H9 (cell line): ENCODE results near the gene LSG1. TPM values are rescaled to one million over a fixed set of nuclear protein-coding genes. Genes with fewer than 3 reads are reported as not detected.

Experiments
- DNase-seq: peaks from one replicate; pipeline ENCODE4 v3.0.0-alpha.2; 2017
- H2AFZ ChIP-seq: one replicate; pipeline ENCODE4 v1.6.1; 2013; ENCODE audit warnings: mild to moderate bottlenecking, low read length, control low read depth, moderate library complexity
- H2AK5ac ChIP-seq: 2 replicates; pipeline ENCODE4 v1.6.1; 2013; ENCODE audit warnings: low read length, control low read depth, mixed read lengths; ENCODE audit not compliant: insufficient read length
- H2BK120ac ChIP-seq: one replicate; pipeline ENCODE4 v1.6.1; 2013; ENCODE audit warnings: low read depth, mild to moderate bottlenecking, low read length, control low read depth, inconsistent platforms; ENCODE audit not compliant: poor library complexity, severe bottlenecking
- H2BK12ac ChIP-seq: 2 replicates; pipeline ENCODE4 v1.6.1; 2013; ENCODE audit warnings: low read length, control low read depth, mixed read lengths, low read depth; ENCODE audit not compliant: insufficient read length
- H2BK15ac ChIP-seq: 2 replicates; pipeline ENCODE4 v1.6.1; 2013; ENCODE audit warnings: low read depth, low read length, control low read depth
- H2BK20ac ChIP-seq: one replicate; pipeline ENCODE4 v1.6.1; 2013; ENCODE audit warnings: low read depth, mild to moderate bottlenecking, low read length, control low read depth, inconsistent platforms; ENCODE audit not compliant: poor library complexity, severe bottlenecking
- H2BK5ac ChIP-seq: 2 replicates; pipeline ENCODE4 v1.6.1; 2013; ENCODE audit warnings: low read length, control low read depth, mixed read lengths; ENCODE audit not compliant: insufficient read length
- H3K14ac ChIP-seq: 2 replicates; pipeline ENCODE4 v1.6.1; 2013; ENCODE audit warnings: low read length, control low read depth; ENCODE audit not compliant: insufficient read depth
- H3K18ac ChIP-seq: 2 replicates; pipeline ENCODE4 v1.6.1; 2013; ENCODE audit warnings: low read depth, mild to moderate bottlenecking, mixed read lengths, low read length, control low read depth; ENCODE audit not compliant: insufficient read length
- H3K23ac ChIP-seq: 2 replicates; pipeline ENCODE4 v1.6.1; 2013; ENCODE audit warnings: low read length, control low read depth, mixed read lengths, low read depth; ENCODE audit not compliant: insufficient read length
- H3K23me2 ChIP-seq: 2 replicates; pipeline ENCODE4 v1.6.1; 2013; ENCODE audit warnings: low read depth, mild to moderate bottlenecking, mixed read lengths, low read length, control low read depth; ENCODE audit not compliant: insufficient read length, poor library complexity, severe bottlenecking
- H3K27ac ChIP-seq: 2 replicates; pipeline ENCODE4 v1.5.1; 2013; ENCODE audit warnings: low read length, control low read depth, mixed read lengths, low read depth; ENCODE audit not compliant: insufficient read length
- H3K27me3 ChIP-seq: 2 replicates; pipeline ENCODE4 v1.6.1; 2013; ENCODE audit warnings: low read length, control low read depth, inconsistent platforms; ENCODE audit not compliant: insufficient read depth
- H3K4ac ChIP-seq: 2 replicates; pipeline ENCODE4 v1.6.1; 2013; ENCODE audit warnings: low read depth, mild to moderate bottlenecking, control low read depth, inconsistent platforms, low read length, moderate library complexity
- H3K4me1 ChIP-seq: 2 replicates; pipeline ENCODE4 v1.6.1; 2013; ENCODE audit warnings: low read length, control low read depth, inconsistent platforms; ENCODE audit not compliant: insufficient read depth
- H3K4me2 ChIP-seq: 2 replicates; pipeline ENCODE4 v1.6.1; 2013; ENCODE audit warnings: low read length, control low read depth, mixed read lengths; ENCODE audit not compliant: insufficient read length, insufficient read depth
- H3K56ac ChIP-seq: 2 replicates; pipeline ENCODE4 v1.6.1; 2013; ENCODE audit warnings: low read depth, mild to moderate bottlenecking, mixed read lengths, low read length, control low read depth; ENCODE audit not compliant: insufficient read length
- H3K79me1 ChIP-seq: 2 replicates; pipeline ENCODE4 v1.6.1; 2013; ENCODE audit warnings: low read depth, mild to moderate bottlenecking, moderate library complexity, low read length, control low read depth, inconsistent platforms; ENCODE audit not compliant: insufficient read depth, poor library complexity, severe bottlenecking
- H3K79me2 ChIP-seq: 2 replicates; pipeline ENCODE4 v1.6.1; 2013; ENCODE audit warnings: low read length, control low read depth, inconsistent platforms; ENCODE audit not compliant: insufficient read depth
- H3K9ac ChIP-seq: 2 replicates; pipeline ENCODE4 v1.6.1; 2013; ENCODE audit warnings: low read length, control low read depth, mixed read lengths; ENCODE audit not compliant: insufficient read length; ENCODE audit errors: extremely low read depth
- H3K9me3 ChIP-seq: one replicate; pipeline ENCODE4 v1.6.1; 2013; ENCODE audit warnings: low read depth, low read length, inconsistent platforms; ENCODE audit not compliant: control insufficient read depth
- H3T11ph ChIP-seq: one replicate; pipeline ENCODE4 v1.6.1; 2013; ENCODE audit warnings: mild to moderate bottlenecking, low read length, control low read depth, inconsistent platforms
- H4K20me1 ChIP-seq: one replicate; pipeline ENCODE4 v1.6.1; 2013; ENCODE audit not compliant: control insufficient read depth, insufficient read length, insufficient read depth
- H4K5ac ChIP-seq: 2 replicates; pipeline ENCODE4 v1.6.1; 2013; ENCODE audit warnings: low read depth, mild to moderate bottlenecking, mixed read lengths, low read length, control low read depth; ENCODE audit not compliant: insufficient read length
- H4K8ac ChIP-seq: replicated peaks from 2 replicates; pipeline ENCODE4 v1.6.1; 2013; ENCODE audit warnings: low read length, control low read depth, mixed read lengths, low read depth; ENCODE audit not compliant: insufficient read length
- H4K91ac ChIP-seq: 2 replicates; pipeline ENCODE4 v1.6.1; 2013; ENCODE audit warnings: low read depth, mild to moderate bottlenecking, moderate library complexity, mixed read lengths, low read length, control low read depth; ENCODE audit not compliant: insufficient read length
- H3K27ac Mint-ChIP-seq, 3 experiments: 2 replicates in 2 of 3; 3 replicates in 1 of 3; pipeline ENCODE4 v1.8.0; 2020 to 2021; ENCODE audit warnings: mixed read lengths in 3 of 3, mild to moderate bottlenecking in 1 of 3, moderate library complexity in 1 of 3
- H3K27me3 Mint-ChIP-seq: 2 replicates; pipeline ENCODE4 v1.8.0; 2021; ENCODE audit warnings: low read depth, mild to moderate bottlenecking, moderate library complexity, mixed read lengths
- H3K36me3 Mint-ChIP-seq, 3 experiments: 2 replicates in 2 of 3; 3 replicates in 1 of 3; pipeline ENCODE4 v1.8.0; 2020 to 2021; ENCODE audit warnings: low read depth in 3 of 3, mixed read lengths in 3 of 3; ENCODE audit not compliant: insufficient read depth in 1 of 3
- H3K4me1 Mint-ChIP-seq, 2 experiments: 2 replicates each; pipeline ENCODE4 v1.8.0; 2020; ENCODE audit warnings: mixed read lengths in 2 of 2
- H3K4me3 Mint-ChIP-seq, 2 experiments: 2 replicates in 1 of 2; 3 replicates in 1 of 2; pipeline ENCODE4 v1.8.0; 2020 to 2021; ENCODE audit warnings: mild to moderate bottlenecking in 2 of 2, mixed read lengths in 2 of 2, moderate library complexity in 1 of 2
- H3K9me3 Mint-ChIP-seq, 2 experiments: 2 replicates in 1 of 2; 3 replicates in 1 of 2; pipeline ENCODE4 v1.8.0; 2020; ENCODE audit warnings: mild to moderate bottlenecking in 2 of 2, mixed read lengths in 2 of 2, moderate library complexity in 1 of 2
- WGBS: extraction: QIAGEN DNeasy Blood & Tissue Kit; methylation state at CpG from one replicate; pipeline ENCODE4 v1.1.7; 2013; ENCODE audit warnings: missing lambda C conversion rate, low lambda C conversion rate, mixed read lengths; ENCODE audit not compliant: insufficient read length; ENCODE audit errors: extremely low coverage; 5-methylcytosine and 5-hydroxymethylcytosine counted together
- total RNA-seq: library from RNA; stranded (reverse); gene quantifications from 2 replicates; pipeline ENCODE4 v1.2.1, GENCODE V29; 2021
- TF ChIP-seq, protein P1 (sequence below): fragments of 200-600 bp; sonication (generic); conservative IDR thresholded peaks from 3 replicates; pipeline ENCODE4 v1.8.0; 2021; ENCODE audit warnings: antibody characterized with exemption, mild to moderate bottlenecking

The LSG1 gene
- total RNA-seq, 1 experiment from 2014 or later: 63.3 TPM

GRCh38 chr3:194637066-194637465 lies 34.9 kb downstream of the LSG1 start:
- TF ChIP-seq, protein P1, sequence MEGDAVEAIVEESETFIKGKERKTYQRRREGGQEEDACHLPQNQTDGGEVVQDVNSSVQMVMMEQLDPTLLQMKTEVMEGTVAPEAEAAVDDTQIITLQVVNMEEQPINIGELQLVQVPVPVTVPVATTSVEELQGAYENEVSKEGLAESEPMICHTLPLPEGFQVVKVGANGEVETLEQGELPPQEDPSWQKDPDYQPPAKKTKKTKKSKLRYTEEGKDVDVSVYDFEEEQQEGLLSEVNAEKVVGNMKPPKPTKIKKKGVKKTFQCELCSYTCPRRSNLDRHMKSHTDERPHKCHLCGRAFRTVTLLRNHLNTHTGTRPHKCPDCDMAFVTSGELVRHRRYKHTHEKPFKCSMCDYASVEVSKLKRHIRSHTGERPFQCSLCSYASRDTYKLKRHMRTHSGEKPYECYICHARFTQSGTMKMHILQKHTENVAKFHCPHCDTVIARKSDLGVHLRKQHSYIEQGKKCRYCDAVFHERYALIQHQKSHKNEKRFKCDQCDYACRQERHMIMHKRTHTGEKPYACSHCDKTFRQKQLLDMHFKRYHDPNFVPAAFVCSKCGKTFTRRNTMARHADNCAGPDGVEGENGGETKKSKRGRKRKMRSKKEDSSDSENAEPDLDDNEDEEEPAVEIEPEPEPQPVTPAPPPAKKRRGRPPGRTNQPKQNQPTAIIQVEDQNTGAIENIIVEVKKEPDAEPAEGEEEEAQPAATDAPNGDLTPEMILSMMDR: no peak
- no peaks in the 10 kb centered on the region for H3K23me2 ChIP-seq
- H3K18ac ChIP-seq: no peak overlapping the region
- H4K20me1 ChIP-seq: no peaks in the 10 kb centered on the region
- no peaks in the 10 kb centered on the region for H3K27me3 ChIP-seq
- no peak overlapping the region for H4K91ac ChIP-seq
- H3K4me3 Mint-ChIP-seq: no peak overlapping the region
- H2BK20ac ChIP-seq: no peak overlapping the region
- WGBS: no CpG with 5 or more reads among the region's 3 CpGs
- no peak overlapping the region for H3K4me2 ChIP-seq
- H2BK120ac ChIP-seq: no peak overlapping the region
- H3K9ac ChIP-seq: no peak overlapping the region
- peak overlapping the region in 2 of 3 experiments; percentile 32 to 73; a peak in 2 of 7 replicates for H3K27ac Mint-ChIP-seq
- H3T11ph ChIP-seq: no peak overlapping the region
- no peak overlapping the region for H2BK15ac ChIP-seq
- H3K27me3 Mint-ChIP-seq: no peaks in the 10 kb centered on the region
- no peak overlapping the region for H2AK5ac ChIP-seq
- no peak overlapping the region for H3K14ac ChIP-seq
- no peak overlapping the region for H3K27ac ChIP-seq
- H2AFZ ChIP-seq: no peak overlapping the region
- H3K4me1 Mint-ChIP-seq: peaks cover 6 to 16% of the 10 kb centered on the region in 2 experiments
- no peaks in the 10 kb centered on the region for H3K9me3 Mint-ChIP-seq
- H4K5ac ChIP-seq: no peak overlapping the region
- no peak for DNase-seq
- H4K8ac ChIP-seq: no peak overlapping the region
- no peaks in the 10 kb centered on the region for H3K79me1 ChIP-seq
- no peak overlapping the region for H3K23ac ChIP-seq
- H3K36me3 Mint-ChIP-seq: peaks cover 15 to 28% (median 18%) of the 10 kb centered on the region in 3 experiments
- no peaks in the 10 kb centered on the region for H3K4me1 ChIP-seq
- no peaks in the 10 kb centered on the region for H3K9me3 ChIP-seq
- no peak overlapping the region for H3K56ac ChIP-seq
- no peak overlapping the region for H2BK12ac ChIP-seq
- H3K79me2 ChIP-seq: no peaks in the 10 kb centered on the region
- no peak overlapping the region for H3K4ac ChIP-seq
- H2BK5ac ChIP-seq: no peak overlapping the region
